ENCODE measurements around the gene RASL11A. TPM values are rescaled to one million over a fixed set of nuclear protein-coding genes. Genes with fewer than 3 reads are reported as not detected.
"Not testable (repeated sequence)": the region's sequence is repeated elsewhere in the genome, so short reads cannot be mapped to it uniquely, and the experiment has no call there.

RASL11A gene
- total and polyA plus RNA-seq, 2 of the 13 experiments (the other 11 are each of a cell fraction or from before 2014, with no cell fraction given), result 3.0 to 4.1 TPM

- TF ChIP-seq RNF219 (CRISPR knock-in tag; IDR thresholded peaks at IDR 0.05) (no peak), SSRP1 (CRISPR knock-in tag; IDR thresholded peaks at IDR 0.05) (no peak), NBN (conservative IDR thresholded peaks at IDR 0.05) (no peak), ZC3H4 (CRISPR knock-in tag; IDR thresholded peaks at IDR 0.05; ENCODE audit: borderline replicate concordance) (no peak), MATR3 (CRISPR knock-in tag; IDR thresholded peaks at IDR 0.05) (no peak), E2F5 (CRISPR knock-in tag; conservative IDR thresholded peaks at IDR 0.05) (peak; percentile 33; the same call in 1 of the 2 replicates)
Observed at GRCh38 chr13:27270594-27271520, at the start of gene RASL11A (continued).

- H3K27ac ChIP-seq (ENCODE audit: extremely low read length, insufficient read depth, low read length); H3K27me3 ChIP-seq (ENCODE audit: control insufficient read depth in 1 of 2, insufficient read depth in 2 of 2, low read length in 2 of 2); H2AFZ ChIP-seq (ENCODE audit: low read length); ATAC-seq; H3K4me3 ChIP-seq (replicated peaks in 1 of 3; ENCODE audit: insufficient read depth in 1 of 3, low read depth in 2 of 3, low read length in 3 of 3); H3K4me1 ChIP-seq (ENCODE audit: insufficient read depth, low read length); FAIRE-seq; POLR2A ChIA-PET; H3K36me3 ChIP-seq (replicated peaks in 1 of 2; ENCODE audit: control insufficient read depth in 1 of 2, insufficient read depth in 2 of 2, low read length in 2 of 2); H3K4me2 ChIP-seq (ENCODE audit: low read depth, low read length); H3K79me2 ChIP-seq (ENCODE audit: insufficient read depth, low read length); intact Hi-C loops (cut with micrococcal nuclease; ENCODE audit: unreplicated experiment); CTCF ChIA-PET (ENCODE audit: low intra/inter-chr PET ratio, low total read pairs); H3K9me3 ChIP-seq (ENCODE audit: low read length); H4K20me1 ChIP-seq (ENCODE audit: insufficient read depth, low read length); BruUV-seq (replicated peaks); DNase-seq (ENCODE audit: low spot score); H3K9ac ChIP-seq (ENCODE audit: insufficient read depth, low read depth, low read length); in situ Hi-C loops (cut with HindIII; ENCODE audit: extremely low pct_ligation_motif_present, low pct_unique_long_range_greater_than_20kb): not testable (repeated sequence)
- 17% methylated on average over 2 of the region's 2 CpGs for WGBS (ENCODE audit: low lambda C conversion rate)
Observed at GRCh38 chr13:27222100-27222499, 48.5 kb upstream of the RASL11A start.
